ENCODE results near the gene SPATA20. TPM values are rescaled to one million over a fixed set of nuclear protein-coding genes. Genes with fewer than 3 reads are reported as not detected.

SPATA20 gene
- polyA plus RNA-seq, 2 of the 4 experiments (the other 2 are of a cell fraction), result 34.4 to 110 TPM

DNA sequence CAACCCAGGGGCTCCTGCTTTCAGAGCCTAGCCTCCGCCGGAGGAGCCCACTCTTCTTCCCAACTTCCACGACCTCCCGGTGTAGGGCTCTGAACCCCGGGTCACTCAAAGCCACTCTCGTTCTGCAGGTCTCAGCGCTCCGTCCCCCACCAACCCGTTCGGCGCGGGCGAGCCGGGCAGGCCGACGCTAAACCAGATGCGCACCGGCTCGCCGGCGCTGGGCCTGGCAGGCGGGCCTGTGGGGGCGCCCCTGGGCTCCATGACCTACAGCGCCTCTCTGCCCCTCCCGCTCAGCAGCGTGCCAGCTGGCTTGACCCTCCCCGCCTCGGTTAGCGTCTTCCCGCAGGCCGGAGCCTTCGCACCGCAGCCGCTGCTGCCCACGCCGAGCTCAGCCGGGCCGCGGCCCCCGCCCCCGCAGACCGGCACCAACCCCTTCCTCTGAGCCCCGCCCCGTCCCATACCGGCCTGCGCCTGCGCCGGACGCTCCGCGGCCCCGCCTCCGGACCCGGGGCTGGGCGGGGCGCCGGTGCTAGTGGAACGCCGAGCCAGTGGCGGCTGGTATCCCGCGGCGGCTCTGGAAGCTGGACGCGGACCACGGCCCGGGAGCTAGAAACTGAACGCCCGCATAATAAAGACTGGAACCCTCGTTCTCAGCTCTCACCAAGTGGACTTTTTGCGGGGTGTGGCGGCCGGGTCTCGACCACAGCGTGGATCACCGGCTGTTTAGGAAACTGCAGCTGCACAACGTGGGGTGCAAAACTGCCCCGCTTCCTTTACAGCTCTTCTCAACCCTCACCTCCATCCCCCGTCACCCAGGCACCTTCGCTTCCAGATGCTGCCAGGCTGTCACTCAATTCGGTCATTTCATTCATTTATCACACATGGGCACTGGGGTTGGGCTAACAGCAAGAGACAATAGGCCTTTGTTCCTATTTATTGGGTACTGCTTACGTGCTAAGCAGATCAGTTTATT lies 5.0 kb upstream of the SPATA20 start (continued):
- TF ChIP-seq CEBPB (IDR thresholded peaks at IDR 0.05) (no peak), CBX8 (IDR thresholded peaks at IDR 0.05) (no peak), CHD2 (IDR thresholded peaks at IDR 0.05; ENCODE audit: low read length, partially characterized antibody) (no peak)
- TF ChIP-seq, protein P1, sequence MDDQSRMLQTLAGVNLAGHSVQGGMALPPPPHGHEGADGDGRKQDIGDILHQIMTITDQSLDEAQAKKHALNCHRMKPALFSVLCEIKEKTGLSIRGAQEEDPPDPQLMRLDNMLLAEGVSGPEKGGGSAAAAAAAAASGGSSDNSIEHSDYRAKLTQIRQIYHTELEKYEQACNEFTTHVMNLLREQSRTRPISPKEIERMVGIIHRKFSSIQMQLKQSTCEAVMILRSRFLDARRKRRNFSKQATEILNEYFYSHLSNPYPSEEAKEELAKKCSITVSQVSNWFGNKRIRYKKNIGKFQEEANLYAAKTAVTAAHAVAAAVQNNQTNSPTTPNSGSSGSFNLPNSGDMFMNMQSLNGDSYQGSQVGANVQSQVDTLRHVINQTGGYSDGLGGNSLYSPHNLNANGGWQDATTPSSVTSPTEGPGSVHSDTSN (IDR thresholded peaks at IDR 0.05), result no peak

DNA sequence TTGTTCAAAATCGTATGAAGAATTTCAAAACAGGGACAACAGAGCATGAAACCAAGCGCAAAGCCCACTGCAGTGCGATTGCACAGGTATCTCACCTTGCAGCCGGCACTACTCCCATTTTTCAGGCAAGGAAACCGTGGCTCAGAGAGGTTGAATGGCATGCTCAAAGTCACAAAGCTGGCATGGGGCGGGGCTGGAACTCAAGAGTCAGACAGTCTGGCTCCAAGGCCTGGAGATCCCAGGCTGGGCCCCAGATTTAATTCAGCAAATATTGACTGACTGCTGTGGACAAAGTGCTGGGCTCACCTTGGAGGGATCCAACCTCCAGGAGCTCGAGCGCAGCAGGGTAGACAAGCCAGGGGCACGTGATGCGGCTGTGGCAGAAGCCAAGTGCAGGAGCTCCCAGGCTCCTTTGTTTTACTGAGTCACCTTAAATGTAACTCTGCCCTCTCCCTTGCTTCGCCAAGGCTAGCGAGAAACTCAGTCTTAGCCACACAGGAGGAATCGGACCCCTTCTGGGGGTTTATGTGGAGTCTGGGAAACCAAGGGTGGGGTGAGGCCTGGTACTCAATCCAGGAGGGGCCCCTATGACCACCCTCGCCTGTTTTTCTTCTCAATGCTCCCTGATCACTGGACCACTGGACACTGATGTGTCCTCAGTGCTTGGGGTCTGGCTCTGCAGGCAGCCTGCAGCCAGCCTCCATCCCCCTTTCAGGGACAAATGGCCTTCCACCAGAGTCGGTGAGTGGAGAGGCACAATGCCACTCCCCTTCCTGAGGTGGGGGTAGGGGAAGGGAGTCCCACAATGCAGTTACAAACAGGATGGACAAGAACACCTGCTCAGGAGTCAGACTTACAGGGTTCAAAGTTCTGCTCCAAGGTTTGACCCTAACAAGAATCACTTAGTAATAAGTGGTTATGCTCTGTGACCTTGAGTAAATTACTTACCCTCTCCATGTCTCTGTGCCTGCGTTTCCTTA lies 3.9 kb upstream of the SPATA20 start:
- ATAC-seq (peak; percentile 22 to 53; a peak in 5 of 6 replicates), FAIRE-seq (peak; percentile 86), DNase-seq (ENCODE audit: low read depth in 1 of 2, low spot score in 1 of 2) (peak; percentile 77 to 82)
- H3K4me1 ChIP-seq, result peaks cover 53% of the 10 kb centered on the region
- peak overlapping the region; percentile 85 to 90 for H3K27ac ChIP-seq
- POLR2A ChIA-PET, result interaction anchor here (0.7 to 2.6 kb wide), 16 partner anchors 8 to 323 kb away, joined by 3 to 24 read pairs (median 4); partner anchors contain the start of genes CACNA1G, EPN3, LUC7L3 and TOB1
- 40% methylated on average over 16 of the region's 16 CpGs for WGBS (ENCODE audit: missing lambda C conversion rate)
- peak overlapping the region; percentile 51 for H3K4me3 ChIP-seq
- CTCF ChIA-PET, result interaction anchor here (0.6 to 23.7 kb wide), 25 partner anchors 8 to 407 kb away, joined by 3 to 753 read pairs (median 4); partner anchors contain the start of genes ANKRD40 and EPN3
- H3K9me3 ChIP-seq, result no peaks in the 10 kb centered on the region
- TF ChIP-seq, protein P2, sequence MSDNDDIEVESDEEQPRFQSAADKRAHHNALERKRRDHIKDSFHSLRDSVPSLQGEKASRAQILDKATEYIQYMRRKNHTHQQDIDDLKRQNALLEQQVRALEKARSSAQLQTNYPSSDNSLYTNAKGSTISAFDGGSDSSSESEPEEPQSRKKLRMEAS (IDR thresholded peaks at IDR 0.05), result peak; percentile 83
- TF ChIP-seq ZFP36 (IDR thresholded peaks at IDR 0.05; ENCODE audit: borderline replicate concordance, partially characterized antibody) (peak; percentile 68), NPAS2 (CRISPR knock-in tag; IDR thresholded peaks at IDR 0.05; ENCODE audit: borderline replicate concordance) (peak; percentile 28; the same call in 1 of the 2 replicates), EHF (CRISPR knock-in tag; IDR thresholded peaks at IDR 0.05) (no peak), MAFK (IDR thresholded peaks at IDR 0.05; ENCODE audit: partially characterized antibody) (peak; percentile 40), RARB (CRISPR knock-in tag; IDR thresholded peaks at IDR 0.05) (no peak), POLR2A (IDR thresholded peaks at IDR 0.05; ENCODE audit: low read length) (peak; percentile 30; the same call in 1 of the 2 replicates), BHLHE40 (IDR thresholded peaks at IDR 0.05; ENCODE audit: low read depth, low read length) (peak; percentile 45), FOSL2 (IDR thresholded peaks at IDR 0.05) (no peak), FOSL2 (CRISPR knock-in tag; IDR thresholded peaks at IDR 0.05) (peak; percentile 52; the same call in 1 of the 2 replicates), ZNF302 (CRISPR knock-in tag; IDR thresholded peaks at IDR 0.05) (0 out of 2 replicates have a peak, but pooled peaks have one; percentile 40), SREBF2 (IDR thresholded peaks at IDR 0.05) (no peak)
- TF ChIP-seq, protein P3, sequence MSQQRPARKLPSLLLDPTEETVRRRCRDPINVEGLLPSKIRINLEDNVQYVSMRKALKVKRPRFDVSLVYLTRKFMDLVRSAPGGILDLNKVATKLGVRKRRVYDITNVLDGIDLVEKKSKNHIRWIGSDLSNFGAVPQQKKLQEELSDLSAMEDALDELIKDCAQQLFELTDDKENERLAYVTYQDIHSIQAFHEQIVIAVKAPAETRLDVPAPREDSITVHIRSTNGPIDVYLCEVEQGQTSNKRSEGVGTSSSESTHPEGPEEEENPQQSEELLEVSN (IDR thresholded peaks at IDR 0.05; ENCODE audit: borderline replicate concordance, low read depth), result 0 out of 2 replicates have a peak, but pooled peaks have one; percentile 54
- TF ChIP-seq, protein P4, sequence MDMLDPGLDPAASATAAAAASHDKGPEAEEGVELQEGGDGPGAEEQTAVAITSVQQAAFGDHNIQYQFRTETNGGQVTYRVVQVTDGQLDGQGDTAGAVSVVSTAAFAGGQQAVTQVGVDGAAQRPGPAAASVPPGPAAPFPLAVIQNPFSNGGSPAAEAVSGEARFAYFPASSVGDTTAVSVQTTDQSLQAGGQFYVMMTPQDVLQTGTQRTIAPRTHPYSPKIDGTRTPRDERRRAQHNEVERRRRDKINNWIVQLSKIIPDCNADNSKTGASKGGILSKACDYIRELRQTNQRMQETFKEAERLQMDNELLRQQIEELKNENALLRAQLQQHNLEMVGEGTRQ (IDR thresholded peaks at IDR 0.05), result peak; percentile 92
- H3K4me2 ChIP-seq, result peak overlapping the region; percentile 97

DNA sequence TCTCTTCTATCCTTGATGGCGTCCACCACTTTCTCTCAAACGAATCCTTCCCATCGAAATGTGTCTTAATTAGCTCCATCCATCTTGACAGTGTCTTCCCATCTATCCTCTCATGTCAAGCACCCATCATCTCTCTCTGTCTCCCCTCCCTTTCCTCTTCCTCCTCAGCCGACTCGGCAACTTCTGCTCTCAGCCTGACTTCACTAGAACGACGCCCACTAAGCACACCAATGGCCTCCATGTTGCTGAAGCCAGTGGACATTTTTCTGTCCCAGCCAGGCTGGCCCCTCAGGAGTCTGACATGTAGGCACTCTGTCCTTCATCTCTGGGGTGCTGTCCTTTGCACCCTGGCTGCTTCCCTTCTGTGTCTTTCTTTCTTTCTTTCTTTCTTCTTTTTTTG lies 2.5 kb upstream of the SPATA20 start:
- ChIA-PET POLR2A (interaction anchor here (1.0 kb wide), 2 partner anchors 175 to 322 kb away, joined by 3 to 4 read pairs; partner anchors contain the start of genes LUC7L3 and TOB1), CTCF (interaction anchor here (0.6 to 23.7 kb wide), 15 partner anchors 11 to 405 kb away, joined by 3 to 753 read pairs (median 4); partner anchors contain the start of gene ANKRD40)

More for the DNA sequence above, 2.5 kb upstream of the SPATA20 start:
- no peak overlapping the region for H3K4me3 ChIP-seq
- H3K27ac ChIP-seq, result peak overlapping the region in 1 of 2 experiments; percentile 90; a peak in 1 of 6 replicates
- FAIRE-seq, result no peak
- no peak for DNase-seq (ENCODE audit: low read depth in 1 of 2, low spot score in 1 of 2)
- no peak for ATAC-seq
- H3K4me1 ChIP-seq, result peaks cover 56% of the 10 kb centered on the region
- peak; percentile 46 for TF ChIP-seq MAFK (IDR thresholded peaks at IDR 0.05; ENCODE audit: partially characterized antibody)
- no peak for TF ChIP-seq HDAC2 (IDR thresholded peaks at IDR 0.05)
- H3K9me3 ChIP-seq, result no peaks in the 10 kb centered on the region
- H3K4me2 ChIP-seq, result no peak overlapping the region
- 95% methylated on average over 7 of the region's 7 CpGs for WGBS (ENCODE audit: missing lambda C conversion rate)

Measured in A549 (cell line).